Stomach (tissue), 4 donors: Measurements from ENCODE around the gene KCNH5.

Source experiments
- CTCF ChIP-seq, 7 experiments: fragments of 450-650 bp in 4 of 7; fragments of 200-600 bp in 3 of 7; sonication (generic) in 3 of 7; IDR thresholded peaks; one replicate each; pipeline ENCODE4 v1.5.1; 2016 to 2019; ENCODE audit warnings: antibody characterized with exemption in 7 of 7, control low read depth in 2 of 7, mild to moderate bottlenecking in 1 of 7
- EP300 ChIP-seq: sonication (generic); formaldehyde crosslinking; IDR thresholded peaks from one replicate; pipeline ENCODE4 v1.6.1; 2017; ENCODE audit warnings: antibody characterized with exemption
- POLR2A ChIP-seq, 4 donors: fragments of 450-650 bp; IDR thresholded peaks; one replicate each; pipeline ENCODE4 v1.6.1; 2016; ENCODE audit warnings: antibody characterized with exemption in 4 of 4, control low read depth in 2 of 4, mild to moderate bottlenecking in 1 of 4, moderate library complexity in 1 of 4
- POLR2AphosphoS5 ChIP-seq, 3 donors: sonication (generic); formaldehyde crosslinking; IDR thresholded peaks; one replicate each; pipeline ENCODE4 v1.6.1; 2016; ENCODE audit warnings: antibody characterized with exemption in 3 of 3

- TF ChIP-seq CTCF (IDR thresholded peaks at IDR 0.05) (no peak), POLR2A (IDR thresholded peaks at IDR 0.05) (no peak), POLR2AphosphoS5 (IDR thresholded peaks at IDR 0.05) (no peak), EP300 (no peak)
Measured at GRCh38 chr14:62894736-62895135, 150.5 kb downstream of the KCNH5 start.
